ENCODE measurements around the gene ZMYND10. TPM values are rescaled to one million over a fixed set of nuclear protein-coding genes. Genes with fewer than 3 reads are reported as not detected.

Gene ZMYND10
- total RNA-seq, 1 experiment from 2014 or later = 1.4 TPM

DNA sequence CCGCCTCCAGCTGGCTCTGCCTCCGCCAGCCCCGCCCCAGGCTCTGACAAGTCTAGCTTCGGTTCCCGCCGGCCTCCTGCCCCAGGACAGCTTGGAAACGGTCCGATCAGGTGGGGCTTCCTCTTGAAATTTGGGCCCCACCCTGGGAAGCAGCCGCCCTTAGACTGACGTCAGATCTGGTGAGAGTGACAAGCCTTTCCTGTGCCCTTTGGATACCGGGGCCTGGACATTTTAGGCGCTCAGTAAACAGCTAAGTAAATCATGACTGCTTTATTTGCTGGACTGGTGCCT is 45.9 kb downstream of the ZMYND10 start:
- no peak overlapping the region for H3K23ac ChIP-seq (ENCODE audit: insufficient read length, low read depth, low read length)
- no peak overlapping the region for H3K56ac ChIP-seq (ENCODE audit: insufficient read length, low read depth, low read length)
- no peaks in the 10 kb centered on the region for H3K4me1 ChIP-seq (ENCODE audit: insufficient read depth, low read length)
- H2AFZ ChIP-seq (ENCODE audit: low read length) = no peak overlapping the region
- TF ChIP-seq, protein P1, sequence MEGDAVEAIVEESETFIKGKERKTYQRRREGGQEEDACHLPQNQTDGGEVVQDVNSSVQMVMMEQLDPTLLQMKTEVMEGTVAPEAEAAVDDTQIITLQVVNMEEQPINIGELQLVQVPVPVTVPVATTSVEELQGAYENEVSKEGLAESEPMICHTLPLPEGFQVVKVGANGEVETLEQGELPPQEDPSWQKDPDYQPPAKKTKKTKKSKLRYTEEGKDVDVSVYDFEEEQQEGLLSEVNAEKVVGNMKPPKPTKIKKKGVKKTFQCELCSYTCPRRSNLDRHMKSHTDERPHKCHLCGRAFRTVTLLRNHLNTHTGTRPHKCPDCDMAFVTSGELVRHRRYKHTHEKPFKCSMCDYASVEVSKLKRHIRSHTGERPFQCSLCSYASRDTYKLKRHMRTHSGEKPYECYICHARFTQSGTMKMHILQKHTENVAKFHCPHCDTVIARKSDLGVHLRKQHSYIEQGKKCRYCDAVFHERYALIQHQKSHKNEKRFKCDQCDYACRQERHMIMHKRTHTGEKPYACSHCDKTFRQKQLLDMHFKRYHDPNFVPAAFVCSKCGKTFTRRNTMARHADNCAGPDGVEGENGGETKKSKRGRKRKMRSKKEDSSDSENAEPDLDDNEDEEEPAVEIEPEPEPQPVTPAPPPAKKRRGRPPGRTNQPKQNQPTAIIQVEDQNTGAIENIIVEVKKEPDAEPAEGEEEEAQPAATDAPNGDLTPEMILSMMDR (conservative IDR thresholded peaks at IDR 0.05) = no peak
- no peak overlapping the region for H3K4ac ChIP-seq (ENCODE audit: low read depth, low read length)
- no peak overlapping the region for H2BK15ac ChIP-seq (ENCODE audit: low read depth, low read length)
- no peak overlapping the region for H2AK5ac ChIP-seq (ENCODE audit: insufficient read length, low read length)
- H3K79me1 ChIP-seq (ENCODE audit: insufficient read depth, low read depth, low read length, poor library complexity, severe bottlenecking) = no peaks in the 10 kb centered on the region
- H3K9ac ChIP-seq (ENCODE audit: extremely low read depth, insufficient read length, low read length) = peak overlapping the region; percentile 17
- no peak overlapping the region for H2BK20ac ChIP-seq (ENCODE audit: low read depth, low read length, poor library complexity, severe bottlenecking)
- H2BK5ac ChIP-seq (ENCODE audit: insufficient read length, low read length) = no peak overlapping the region
- H3K23me2 ChIP-seq (ENCODE audit: insufficient read length, low read depth, low read length, poor library complexity, severe bottlenecking) = peaks cover 6% of the 10 kb centered on the region
- H3K9me3 ChIP-seq (ENCODE audit: control insufficient read depth, low read depth, low read length) = no peaks in the 10 kb centered on the region
- no peak overlapping the region for H3T11ph ChIP-seq (ENCODE audit: low read length)
- peak overlapping the region; percentile 45 for H3K4me2 ChIP-seq (ENCODE audit: insufficient read depth, insufficient read length, low read length)
- peaks cover 0 to 8% (median 1%) of the 10 kb centered on the region in 3 experiments; a peak in 1 of 7 replicates for H3K36me3 Mint-ChIP-seq (ENCODE audit: insufficient read depth in 1 of 3, low read depth in 3 of 3)
- H4K91ac ChIP-seq (ENCODE audit: insufficient read length, low read depth, low read length) = no peak overlapping the region
- peak overlapping the region in 2 of 3 experiments; percentile 20 to 96; a peak in 2 of 7 replicates for H3K27ac Mint-ChIP-seq
- peaks cover 0 to 2% of the 10 kb centered on the region in 2 experiments; a peak in 2 of 5 replicates for H3K9me3 Mint-ChIP-seq
- no peak overlapping the region for H2BK120ac ChIP-seq (ENCODE audit: low read depth, low read length, poor library complexity, severe bottlenecking)
- no CpG with 5 or more reads among the region's 12 CpGs for WGBS (ENCODE audit: extremely low coverage, insufficient read length, low lambda C conversion rate)
- H3K18ac ChIP-seq (ENCODE audit: insufficient read length, low read depth, low read length) = no peak overlapping the region
- H3K27me3 Mint-ChIP-seq (ENCODE audit: low read depth) = no peaks in the 10 kb centered on the region
- no peak overlapping the region for H4K8ac ChIP-seq (replicated peaks; ENCODE audit: insufficient read length, low read depth, low read length)
- peak overlapping the region; percentile 21 for H3K27ac ChIP-seq (ENCODE audit: insufficient read length, low read depth, low read length)
- H4K5ac ChIP-seq (ENCODE audit: insufficient read length, low read depth, low read length) = no peak overlapping the region
- peaks cover 25 to 27% of the 10 kb centered on the region in 2 experiments for H3K4me1 Mint-ChIP-seq
- no peaks in the 10 kb centered on the region for H3K27me3 ChIP-seq (ENCODE audit: insufficient read depth, low read length)
- no peaks in the 10 kb centered on the region for H4K20me1 ChIP-seq (ENCODE audit: control insufficient read depth, insufficient read depth, insufficient read length)
- H2BK12ac ChIP-seq (ENCODE audit: insufficient read length, low read depth, low read length) = no peak overlapping the region
- DNase-seq = no peak
- H3K4me3 Mint-ChIP-seq = peak overlapping the region; percentile 87 to 99
- H3K79me2 ChIP-seq (ENCODE audit: insufficient read depth, low read length) = no peaks in the 10 kb centered on the region
- no peak overlapping the region for H3K14ac ChIP-seq (ENCODE audit: insufficient read depth, low read length)
